Activated naive CD4-positive, alpha-beta T cell treated with anti-CD3 and anti-CD28 coated beads for 36 hours (primary cell): ENCODE measurements around the gene SLC44A3. TPM values are rescaled to one million over a fixed set of nuclear protein-coding genes. Genes with fewer than 3 reads are reported as not detected.
A peak's percentile ranks its signal among the peaks of the same experiment; 100 is the strongest.

ENCODE experiments used
- CTCF ChIA-PET: fragments of 350-600 bp; sonication (Branson Sonifier 250); formaldehyde crosslinking; loops from one replicate; lab custom pipeline; 2021; ENCODE audit warnings: antibody characterized with exemption; lab: Charles Lee
- DNase-seq: peaks from one replicate; pipeline ENCODE4 v3.0.0-alpha.2; 2020
- H3K27ac Mint-ChIP-seq: one replicate; pipeline ENCODE4 v1.8.0; 2021; ENCODE audit warnings: mild to moderate bottlenecking, mixed read lengths
- H3K27me3 Mint-ChIP-seq: one replicate; pipeline ENCODE4 v1.8.0; 2021; ENCODE audit warnings: low read depth, mixed read lengths
- H3K36me3 Mint-ChIP-seq: one replicate; pipeline ENCODE4 v1.8.0; 2021; ENCODE audit warnings: low read depth, mixed read lengths
- H3K4me1 Mint-ChIP-seq: one replicate; pipeline ENCODE4 v1.8.0; 2021; ENCODE audit warnings: low read depth, mixed read lengths
- H3K4me3 Mint-ChIP-seq: one replicate; pipeline ENCODE4 v1.8.0; 2021; ENCODE audit warnings: mild to moderate bottlenecking, moderate library complexity, mixed read lengths
- H3K9me3 Mint-ChIP-seq: one replicate; pipeline ENCODE4 v1.8.0; 2021; ENCODE audit warnings: mixed read lengths
- intact Hi-C: fragments of 100-400 bp; cut with micrococcal nuclease; formaldehyde crosslinking; loops from one replicate; pipeline ENCODE4 v1.15.1; 2023
- total RNA-seq, 2 experiments: library from RNA; stranded (reverse); gene quantifications; one replicate each; pipeline ENCODE4 v1.2.3, GENCODE V29; 2021

The SLC44A3 gene
- total RNA-seq, 2 experiments from 2014 or later, result not detected

DNA sequence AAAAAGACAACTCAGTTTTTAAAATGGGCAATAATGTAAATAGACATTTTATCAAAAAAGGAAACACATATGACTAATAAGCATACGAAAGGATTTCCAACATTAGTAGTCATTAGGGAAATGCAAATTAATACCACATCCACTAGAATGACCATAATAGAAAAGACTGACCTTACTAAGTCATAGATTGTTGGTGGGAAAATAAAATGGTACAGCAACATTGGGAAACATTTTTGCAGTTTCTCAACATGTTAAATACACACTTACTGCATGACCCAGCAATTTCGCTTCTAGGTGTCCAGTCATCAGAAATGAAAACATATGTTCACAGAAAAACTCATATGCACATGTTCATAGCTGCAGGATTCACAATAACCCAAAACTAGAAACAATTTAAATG lies 29.9 kb upstream of the SLC44A3 start:
- CTCF ChIA-PET, result interaction anchor here (0.7 kb wide), 1 partner anchor 258 kb away, joined by 3 read pairs; no protein-coding TSS in a partner anchor
- H3K27me3 Mint-ChIP-seq, result peaks cover 4% of the 10 kb centered on the region
- H3K9me3 Mint-ChIP-seq, result no peaks in the 10 kb centered on the region
- peaks cover 2% of the 10 kb centered on the region for H3K4me1 Mint-ChIP-seq
- DNase-seq, result no peak
- no peak overlapping the region for H3K4me3 Mint-ChIP-seq
- intact Hi-C loops, result loop anchor here (10.0 kb wide), 1 partner anchor 1845 kb away; no protein-coding TSS in a partner anchor
- H3K27ac Mint-ChIP-seq, result no peak overlapping the region
- H3K36me3 Mint-ChIP-seq, result no peaks in the 10 kb centered on the region

DNA sequence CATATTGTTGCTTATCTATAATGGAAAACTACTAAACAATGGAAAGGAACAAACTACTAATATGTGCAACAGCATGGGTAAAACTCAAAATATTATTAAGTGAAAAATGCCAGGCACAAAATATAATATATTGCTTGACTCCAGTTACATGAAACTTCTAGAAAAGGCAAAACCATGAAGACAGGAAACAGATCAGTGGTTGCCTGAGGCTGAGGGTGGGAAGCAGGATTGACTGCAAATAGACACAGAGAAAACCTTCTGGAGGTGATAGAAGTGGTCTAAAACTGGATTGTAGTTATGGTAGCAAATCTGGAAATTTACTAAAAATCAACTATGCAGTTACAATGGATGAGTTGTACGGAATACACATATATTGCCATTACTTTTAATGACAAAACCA lies 29.5 kb upstream of the SLC44A3 start:
- no peaks in the 10 kb centered on the region for H3K36me3 Mint-ChIP-seq
- H3K27ac Mint-ChIP-seq, result no peak overlapping the region
- peaks cover 5% of the 10 kb centered on the region for H3K4me1 Mint-ChIP-seq
- no peak overlapping the region for H3K4me3 Mint-ChIP-seq
- no peak for DNase-seq
- peaks cover 4% of the 10 kb centered on the region for H3K27me3 Mint-ChIP-seq
- intact Hi-C loops, result loop anchor here (10.0 kb wide), 1 partner anchor 1846 kb away; no protein-coding TSS in a partner anchor
- H3K9me3 Mint-ChIP-seq, result no peaks in the 10 kb centered on the region
- CTCF ChIA-PET, result interaction anchor here (0.7 kb wide), 1 partner anchor 259 kb away, joined by 3 read pairs; no protein-coding TSS in a partner anchor

DNA sequence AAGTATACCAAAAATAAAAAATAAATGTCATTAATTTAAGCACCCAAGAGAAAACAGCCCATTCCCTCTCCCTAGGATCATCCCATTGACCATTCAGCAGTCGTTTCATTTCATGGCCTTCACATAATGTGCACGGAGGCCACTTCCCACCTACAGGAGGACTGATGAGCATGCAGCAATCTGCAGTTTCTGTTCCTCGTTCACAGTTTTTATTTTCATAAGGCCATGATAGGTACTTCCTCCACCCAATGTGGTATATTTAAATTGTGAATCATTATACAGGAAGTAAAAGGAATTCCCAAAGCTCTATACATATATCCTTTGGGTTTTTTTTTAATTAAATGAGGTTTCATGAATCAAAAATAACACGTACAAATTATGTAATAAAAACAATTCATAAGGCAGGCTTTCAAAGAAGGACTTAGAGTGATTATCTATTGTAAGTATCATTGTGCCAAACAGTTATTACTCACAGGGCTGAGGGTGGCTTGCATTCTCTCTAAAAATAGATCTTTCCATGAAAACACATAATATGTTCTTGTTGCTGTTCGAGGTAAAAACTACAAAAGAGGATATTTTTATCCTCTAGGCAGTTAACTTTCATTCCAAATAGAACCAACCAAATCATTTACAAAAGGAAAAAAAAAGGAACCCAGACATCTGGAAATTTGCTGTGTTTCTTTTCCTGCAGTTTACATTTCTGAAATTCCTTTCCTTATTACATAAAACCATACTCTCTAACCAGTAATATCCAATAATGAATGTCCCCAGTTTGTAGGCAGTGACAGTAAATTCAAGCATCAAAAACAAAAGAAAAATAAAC lies 27.5 kb upstream of the SLC44A3 start:
- Mint-ChIP-seq H3K4me3 (no peak overlapping the region), H3K27me3 (no peaks in the 10 kb centered on the region), H3K9me3 (no peaks in the 10 kb centered on the region), H3K36me3 (no peaks in the 10 kb centered on the region), H3K27ac (no peak overlapping the region), H3K4me1 (peaks cover 7% of the 10 kb centered on the region)
- intact Hi-C loops, result loop anchor here (10.0 kb wide), 1 partner anchor 1848 kb away; no protein-coding TSS in a partner anchor
- no peak for DNase-seq
- CTCF ChIA-PET, result interaction anchor here (0.7 kb wide), 1 partner anchor 17 kb away, joined by 3 read pairs; no protein-coding TSS in a partner anchor

DNA sequence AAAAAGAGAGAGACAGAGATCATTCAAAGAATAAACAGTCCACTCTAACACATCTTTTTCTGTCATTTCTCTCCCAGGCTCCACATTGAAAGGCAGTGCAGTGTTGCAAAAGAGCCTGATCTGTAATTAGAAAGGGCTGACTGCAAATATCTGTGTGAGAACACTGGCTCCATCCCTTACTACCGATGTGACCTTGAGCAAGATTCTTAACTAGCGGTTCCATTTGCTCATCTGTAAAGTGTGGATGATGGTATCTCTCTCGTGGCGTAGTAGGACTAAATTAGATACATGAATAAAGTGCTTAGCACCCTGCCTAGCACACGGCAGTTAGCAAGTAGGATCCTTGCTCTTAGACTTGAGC lies 26.9 kb upstream of the SLC44A3 start:
- Mint-ChIP-seq H3K4me1 (peaks cover 7% of the 10 kb centered on the region), H3K27me3 (no peaks in the 10 kb centered on the region), H3K4me3 (no peak overlapping the region), H3K36me3 (no peaks in the 10 kb centered on the region), H3K9me3 (no peaks in the 10 kb centered on the region), H3K27ac (no peak overlapping the region)
- no peak for DNase-seq
- CTCF ChIA-PET, result no interaction called here
- intact Hi-C loops, result loop anchor here (10.0 kb wide), 1 partner anchor 1848 kb away; no protein-coding TSS in a partner anchor

DNA sequence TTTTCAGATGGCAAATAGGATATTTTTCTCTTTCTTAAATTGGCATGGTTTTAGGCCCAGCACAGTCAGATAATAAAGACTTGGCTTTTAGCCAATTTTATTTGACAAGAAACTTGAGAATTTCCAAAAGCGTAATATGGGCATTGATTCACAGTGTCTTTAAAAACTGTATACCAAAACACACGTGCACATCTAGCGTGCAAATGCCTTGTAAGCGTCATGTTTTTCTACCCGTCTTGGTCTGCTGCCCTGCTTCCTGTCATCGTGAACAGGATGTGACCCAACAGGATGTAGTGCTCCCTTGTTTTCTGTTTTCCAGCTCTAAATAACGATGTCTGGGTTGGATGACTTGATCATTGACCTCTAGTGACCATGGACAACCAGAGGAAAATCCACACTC lies 24.7 kb upstream of the SLC44A3 start:
- Mint-ChIP-seq H3K27me3 (no peaks in the 10 kb centered on the region), H3K9me3 (no peaks in the 10 kb centered on the region), H3K27ac (no peak overlapping the region), H3K4me3 (no peak overlapping the region), H3K4me1 (peaks cover 7% of the 10 kb centered on the region), H3K36me3 (no peaks in the 10 kb centered on the region)
- intact Hi-C loops, result loop anchor here (10.0 kb wide), 1 partner anchor 1851 kb away; no protein-coding TSS in a partner anchor
- CTCF ChIA-PET, result interaction anchor here (0.5 to 0.9 kb wide), 3 partner anchors 10 to 428 kb away, joined by 3 read pairs; no protein-coding TSS in a partner anchor
- DNase-seq, result peak; percentile 9

DNA sequence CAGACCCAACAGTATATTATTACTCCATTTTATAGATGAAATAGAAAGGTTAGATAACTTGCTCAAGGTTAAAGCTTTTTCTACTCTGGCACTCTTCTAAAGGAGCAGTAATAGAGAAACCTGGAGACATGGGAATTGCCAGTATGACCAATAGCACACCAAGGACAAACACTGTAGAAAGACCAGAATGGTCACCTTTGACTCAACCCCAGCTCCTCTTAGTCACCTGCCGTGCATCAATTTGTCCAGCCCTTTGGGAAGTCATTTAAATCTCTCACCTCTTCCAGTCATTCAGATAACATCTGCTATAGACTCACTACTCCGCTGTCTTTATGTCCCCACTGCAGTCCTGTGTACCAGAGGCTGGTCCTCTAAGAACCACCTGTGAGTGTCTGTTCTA lies 23.9 kb upstream of the SLC44A3 start:
- H3K27me3 Mint-ChIP-seq, result no peaks in the 10 kb centered on the region
- DNase-seq, result no peak
- no peaks in the 10 kb centered on the region for H3K9me3 Mint-ChIP-seq
- H3K4me1 Mint-ChIP-seq, result peaks cover 7% of the 10 kb centered on the region
- no peak overlapping the region for H3K4me3 Mint-ChIP-seq
- CTCF ChIA-PET, result interaction anchor here (0.8 kb wide), 1 partner anchor 10 kb away, joined by 3 read pairs; no protein-coding TSS in a partner anchor
- intact Hi-C loops, result loop anchor here (10.0 kb wide), 1 partner anchor 1851 kb away; no protein-coding TSS in a partner anchor
- no peak overlapping the region for H3K27ac Mint-ChIP-seq
- H3K36me3 Mint-ChIP-seq, result no peaks in the 10 kb centered on the region

DNA sequence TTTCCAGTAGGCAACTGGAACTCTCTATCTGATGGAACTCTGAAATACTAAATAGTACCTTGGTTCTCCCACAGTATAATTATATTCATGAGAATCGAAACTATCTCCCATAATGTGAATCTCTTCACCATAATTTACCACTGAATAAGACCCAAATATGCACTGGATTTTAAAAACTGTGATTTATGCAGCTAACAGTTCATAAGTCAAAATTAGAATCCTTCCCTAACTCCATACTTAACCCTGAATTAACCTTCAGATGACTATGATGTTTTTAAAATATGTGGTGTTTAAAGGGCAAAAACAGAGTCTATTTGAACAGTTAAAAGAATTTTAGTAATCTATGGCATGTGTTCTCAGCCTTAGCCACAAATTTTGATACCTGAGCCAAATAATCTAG lies 22.9 kb upstream of the SLC44A3 start:
- H3K27me3 Mint-ChIP-seq, result no peaks in the 10 kb centered on the region
- H3K4me1 Mint-ChIP-seq, result peaks cover 14% of the 10 kb centered on the region
- H3K4me3 Mint-ChIP-seq, result no peak overlapping the region
- DNase-seq, result no peak
- no peaks in the 10 kb centered on the region for H3K9me3 Mint-ChIP-seq
- no peaks in the 10 kb centered on the region for H3K36me3 Mint-ChIP-seq
- CTCF ChIA-PET, result interaction anchor here (0.5 kb wide), 1 partner anchor 57 kb away, joined by 4 read pairs; no protein-coding TSS in a partner anchor
- H3K27ac Mint-ChIP-seq, result no peak overlapping the region
- intact Hi-C loops, result loop anchor here (10.0 kb wide), 1 partner anchor 1852 kb away; no protein-coding TSS in a partner anchor

DNA sequence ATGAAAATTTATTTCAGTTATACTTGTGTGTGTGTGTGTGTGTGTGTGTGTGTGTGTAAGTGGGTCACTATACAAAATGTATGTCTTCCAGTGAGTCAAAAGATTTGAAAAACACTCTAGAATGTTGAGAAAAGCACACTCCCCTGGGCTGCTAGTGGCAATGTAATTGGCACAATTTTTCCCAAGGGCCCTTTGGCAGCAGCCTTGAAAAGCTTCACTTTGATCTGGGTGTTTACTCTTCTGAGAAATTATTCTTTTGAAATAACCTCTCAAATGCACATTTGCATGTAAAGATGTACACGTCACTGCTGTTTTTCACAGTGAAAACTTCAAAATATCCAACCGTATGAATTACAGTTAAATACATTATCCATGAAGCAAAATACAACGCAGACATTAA lies 22.1 kb upstream of the SLC44A3 start:
- H3K9me3 Mint-ChIP-seq, result no peaks in the 10 kb centered on the region
- CTCF ChIA-PET, result interaction anchor here (0.6 kb wide), 1 partner anchor 342 kb away, joined by 3 read pairs; no protein-coding TSS in a partner anchor
- no peaks in the 10 kb centered on the region for H3K36me3 Mint-ChIP-seq
- DNase-seq, result no peak
- H3K4me3 Mint-ChIP-seq, result no peak overlapping the region
- peaks cover 14% of the 10 kb centered on the region for H3K4me1 Mint-ChIP-seq
- no peak overlapping the region for H3K27ac Mint-ChIP-seq
- no peaks in the 10 kb centered on the region for H3K27me3 Mint-ChIP-seq
- intact Hi-C loops, result loop anchor here (10.0 kb wide), 1 partner anchor 1853 kb away; no protein-coding TSS in a partner anchor

DNA sequence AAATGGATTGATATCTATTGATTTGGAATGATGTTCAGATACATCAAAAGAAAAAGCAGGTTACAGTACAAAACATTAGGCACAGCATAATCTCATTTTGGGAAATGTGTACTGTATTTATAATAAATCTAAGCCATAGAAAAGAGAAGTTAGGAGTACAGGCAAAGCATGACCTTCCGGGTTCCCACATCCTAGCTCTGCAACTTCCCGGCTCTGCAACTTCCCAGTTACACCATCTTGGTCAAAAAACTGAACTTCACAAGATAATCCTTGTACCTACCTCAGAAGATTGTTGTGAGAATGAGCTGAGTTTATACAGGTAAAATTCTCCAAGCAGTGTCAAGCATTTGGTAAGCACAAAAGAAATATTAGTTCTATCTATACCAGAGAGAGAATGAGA lies 21.7 kb upstream of the SLC44A3 start:
- peaks cover 14% of the 10 kb centered on the region for H3K4me1 Mint-ChIP-seq
- no peak overlapping the region for H3K4me3 Mint-ChIP-seq
- intact Hi-C loops, result loop anchor here (10.0 kb wide), 1 partner anchor 1854 kb away; no protein-coding TSS in a partner anchor
- H3K27me3 Mint-ChIP-seq, result no peaks in the 10 kb centered on the region
- no peak for DNase-seq
- no peaks in the 10 kb centered on the region for H3K9me3 Mint-ChIP-seq
- CTCF ChIA-PET, result interaction anchor here (0.6 kb wide), 1 partner anchor 342 kb away, joined by 3 read pairs; no protein-coding TSS in a partner anchor
- H3K27ac Mint-ChIP-seq, result no peak overlapping the region
- no peaks in the 10 kb centered on the region for H3K36me3 Mint-ChIP-seq

DNA sequence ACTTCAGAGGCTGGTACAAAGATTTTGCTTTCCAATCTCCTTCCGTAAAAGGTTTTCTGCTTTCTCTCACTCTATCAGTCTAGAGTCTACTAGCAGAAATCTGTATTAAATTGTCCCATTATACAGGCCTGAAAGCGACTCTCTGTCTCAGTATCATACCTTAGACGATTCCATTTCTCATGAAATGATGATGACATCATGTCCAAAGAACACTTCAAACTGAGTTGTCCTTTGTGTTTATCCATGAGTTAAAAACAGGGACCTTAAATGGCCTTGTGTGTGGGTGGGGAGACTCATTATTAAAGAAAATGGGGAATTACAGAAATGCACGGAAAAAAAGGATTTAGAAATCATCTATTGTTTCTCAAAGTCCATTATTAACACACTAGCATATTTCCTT lies 21.0 kb upstream of the SLC44A3 start:
- CTCF ChIA-PET, result interaction anchor here (0.6 kb wide), 1 partner anchor 353 kb away, joined by 4 read pairs; no protein-coding TSS in a partner anchor
- intact Hi-C loops, result loop anchor here (10.0 kb wide), 1 partner anchor 1854 kb away; no protein-coding TSS in a partner anchor
- Mint-ChIP-seq H3K9me3 (no peaks in the 10 kb centered on the region), H3K36me3 (no peaks in the 10 kb centered on the region), H3K27ac (no peak overlapping the region), H3K27me3 (no peaks in the 10 kb centered on the region), H3K4me3 (no peak overlapping the region), H3K4me1 (peaks cover 14% of the 10 kb centered on the region)
- DNase-seq, result no peak

DNA sequence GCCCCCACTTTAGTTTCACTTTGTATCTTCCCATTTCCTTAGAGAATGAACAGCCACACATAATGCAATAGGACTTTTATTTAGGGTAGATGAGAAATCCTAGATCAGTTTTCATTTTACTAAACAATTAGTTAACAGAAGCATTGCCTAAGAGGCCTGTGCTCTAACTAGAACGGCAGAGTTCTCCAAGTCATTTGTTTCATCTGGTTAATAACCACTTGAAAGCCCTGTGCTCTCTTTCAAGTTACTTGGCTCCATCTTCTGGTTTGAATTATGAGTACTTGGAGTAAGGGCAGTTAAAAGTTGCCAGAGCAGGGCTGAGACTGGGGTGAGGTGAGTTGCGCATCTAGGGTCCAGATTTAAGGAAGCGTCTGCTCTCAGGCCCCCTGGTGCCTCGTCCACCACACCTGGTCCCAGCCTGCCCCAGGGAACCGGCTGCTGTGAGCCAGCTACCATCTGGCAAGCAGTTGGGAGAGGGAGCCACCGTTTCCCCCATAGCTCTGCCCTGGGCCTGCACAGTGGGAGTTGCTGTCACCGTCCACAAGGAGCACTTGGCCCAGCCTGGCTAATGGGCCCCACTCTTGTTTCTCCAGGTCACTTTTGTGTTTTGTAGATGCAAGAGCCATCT lies 18.1 kb upstream of the SLC44A3 start:
- H3K36me3 Mint-ChIP-seq, result no peaks in the 10 kb centered on the region
- H3K4me1 Mint-ChIP-seq, result peaks cover 9% of the 10 kb centered on the region
- no peak for DNase-seq
- CTCF ChIA-PET, result interaction anchor here (0.9 to 1.1 kb wide), 2 partner anchors 303 to 320 kb away, joined by 4 to 5 read pairs; no protein-coding TSS in a partner anchor
- H3K27me3 Mint-ChIP-seq, result peaks cover 4% of the 10 kb centered on the region
- H3K9me3 Mint-ChIP-seq, result no peaks in the 10 kb centered on the region
- no peak overlapping the region for H3K27ac Mint-ChIP-seq
- H3K4me3 Mint-ChIP-seq, result no peak overlapping the region
- intact Hi-C loops, result loop anchor here (10.0 kb wide), 1 partner anchor 567 kb away; the partner anchor contains the start of gene ARHGAP29
